ENCODE data around the gene CHD5. TPM values are rescaled to one million over a fixed set of nuclear protein-coding genes. Genes with fewer than 3 reads are reported as not detected.

Gene CHD5
- total RNA-seq, 1 experiment from 2014 or later, result 6.1 TPM

DNA sequence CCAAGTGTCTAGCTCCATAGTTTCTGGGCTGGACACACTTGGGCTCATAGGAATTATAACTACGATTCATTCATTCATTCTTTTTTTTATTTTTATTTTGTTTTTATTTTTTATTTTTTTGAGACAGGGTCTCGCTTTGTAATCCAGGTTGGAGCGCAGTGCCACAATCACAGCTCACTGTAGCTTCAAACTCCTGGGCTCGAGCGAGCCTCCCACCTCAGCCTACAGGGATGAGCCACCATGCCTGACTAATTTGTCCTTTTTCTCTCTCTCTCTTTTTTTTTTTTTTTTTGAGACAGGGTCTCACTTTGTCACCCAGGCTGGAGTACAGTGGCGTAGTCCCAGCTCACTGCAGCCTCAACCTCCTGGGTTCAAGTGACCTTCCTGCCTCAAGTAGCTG is 92.2 kb downstream of the CHD5 start:
- TF ChIP-seq EZH2phosphoT487 (IDR thresholded peaks at IDR 0.05; ENCODE audit: borderline replicate concordance) (no peak), FOSL1 (IDR thresholded peaks at IDR 0.05; ENCODE audit: low read depth) (no peak), ZNF274 (IDR thresholded peaks at IDR 0.05; ENCODE audit: low read depth, low read length) (no peak), POLR2A (IDR thresholded peaks at IDR 0.05; ENCODE audit: borderline replicate concordance, extremely low read depth, insufficient read depth, insufficient read length) (no peak), CBX3 (IDR thresholded peaks at IDR 0.05; ENCODE audit: low read depth) (no peak), CEBPB (IDR thresholded peaks at IDR 0.05; ENCODE audit: low read depth) (no peak), POLR2AphosphoS5 (IDR thresholded peaks at IDR 0.05; ENCODE audit: low read depth, low read length) (no peak), ZFX (IDR thresholded peaks at IDR 0.05) (no peak)
- TF ChIP-seq, protein P1, sequence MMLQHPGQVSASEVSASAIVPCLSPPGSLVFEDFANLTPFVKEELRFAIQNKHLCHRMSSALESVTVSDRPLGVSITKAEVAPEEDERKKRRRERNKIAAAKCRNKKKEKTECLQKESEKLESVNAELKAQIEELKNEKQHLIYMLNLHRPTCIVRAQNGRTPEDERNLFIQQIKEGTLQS (IDR thresholded peaks at IDR 0.05), result no peak
- TF ChIP-seq, protein P2, sequence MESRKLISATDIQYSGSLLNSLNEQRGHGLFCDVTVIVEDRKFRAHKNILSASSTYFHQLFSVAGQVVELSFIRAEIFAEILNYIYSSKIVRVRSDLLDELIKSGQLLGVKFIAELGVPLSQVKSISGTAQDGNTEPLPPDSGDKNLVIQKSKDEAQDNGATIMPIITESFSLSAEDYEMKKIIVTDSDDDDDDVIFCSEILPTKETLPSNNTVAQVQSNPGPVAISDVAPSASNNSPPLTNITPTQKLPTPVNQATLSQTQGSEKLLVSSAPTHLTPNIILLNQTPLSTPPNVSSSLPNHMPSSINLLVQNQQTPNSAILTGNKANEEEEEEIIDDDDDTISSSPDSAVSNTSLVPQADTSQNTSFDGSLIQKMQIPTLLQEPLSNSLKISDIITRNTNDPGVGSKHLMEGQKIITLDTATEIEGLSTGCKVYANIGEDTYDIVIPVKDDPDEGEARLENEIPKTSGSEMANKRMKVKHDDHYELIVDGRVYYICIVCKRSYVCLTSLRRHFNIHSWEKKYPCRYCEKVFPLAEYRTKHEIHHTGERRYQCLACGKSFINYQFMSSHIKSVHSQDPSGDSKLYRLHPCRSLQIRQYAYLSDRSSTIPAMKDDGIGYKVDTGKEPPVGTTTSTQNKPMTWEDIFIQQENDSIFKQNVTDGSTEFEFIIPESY (IDR thresholded peaks at IDR 0.05; ENCODE audit: extremely low read depth, insufficient replicate concordance, low read length), result no peak
- TF ChIP-seq, protein P3, sequence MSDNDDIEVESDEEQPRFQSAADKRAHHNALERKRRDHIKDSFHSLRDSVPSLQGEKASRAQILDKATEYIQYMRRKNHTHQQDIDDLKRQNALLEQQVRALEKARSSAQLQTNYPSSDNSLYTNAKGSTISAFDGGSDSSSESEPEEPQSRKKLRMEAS (IDR thresholded peaks at IDR 0.05), result no peak
- Histone ChIP-seq H4K20me1 (ENCODE audit: insufficient read depth) (no peaks in the 10 kb centered on the region), H3K4me3 (replicated peaks in 1 of 2; ENCODE audit: low read depth in 1 of 2, low read length in 2 of 2) (no peak overlapping the region), H3K9me2 (ENCODE audit: insufficient read depth) (no peaks in the 10 kb centered on the region), H3K9me3 (ENCODE audit: control insufficient read depth in 1 of 2, insufficient read depth in 1 of 2, low read depth in 1 of 2, low read length in 2 of 2) (no peaks in the 10 kb centered on the region), H3K79me2 (ENCODE audit: insufficient read depth, low read length) (no peaks in the 10 kb centered on the region), H2AFZ (ENCODE audit: low read depth, low read length, poor library complexity, severe bottlenecking) (no peak overlapping the region), H3K4me2 (ENCODE audit: low read length) (no peak overlapping the region), H3K9ac (ENCODE audit: low read length) (no peak overlapping the region), H3K27me3 (ENCODE audit: insufficient read depth, low read length) (no peaks in the 10 kb centered on the region), H3K36me3 (ENCODE audit: control insufficient read depth in 1 of 2, insufficient read depth in 2 of 2, low read length in 2 of 2) (no peaks in the 10 kb centered on the region), H3K27ac (ENCODE audit: low read depth, low read length) (no peak overlapping the region), H3K4me1 (ENCODE audit: control insufficient read depth in 1 of 2, insufficient read depth in 2 of 2, low read length in 2 of 2) (no peaks in the 10 kb centered on the region)
- ChIA-PET CTCF (no interaction called here), RAD21 (ENCODE audit: low non-redundant PET in 1 of 2, low total read pairs in 2 of 2, uncharacterized antibody in 2 of 2, unreplicated experiment in 2 of 2) (no interaction called here), POLR2A (no interaction called here)
- no peak for DNase-seq (ENCODE audit: low read depth, low spot score)
- BruUV-seq (replicated peaks), result no TSS peak
- intact Hi-C loops (cut with micrococcal nuclease), result no loop called here
- ATAC-seq, result no peak
